HFF-Myc (cell line): ENCODE measurements around the gene IRF3.

Experiments used
- DNase-seq: peaks from one replicate; pipeline ENCODE4 v3.0.0-alpha.2; 2011; ENCODE audit warnings: low read depth; ENCODE audit errors: extremely low read depth
- H3K4me3 ChIP-seq: replicated peaks from 2 replicates; pipeline ENCODE4 v1.5.1; 2011; ENCODE audit warnings: low read depth, mild to moderate bottlenecking, control low read depth, low read length
- TF ChIP-seq, protein P1 (sequence below): IDR thresholded peaks from 2 replicates; pipeline ENCODE4 v1.5.1; 2012; ENCODE audit warnings: mild to moderate bottlenecking, low read depth, low read length, control low read depth; ENCODE audit errors: missing control alignments

The IRF3 gene

GRCh38 chr19:49683814-49684250, 18.2 kb upstream of the IRF3 start:
- TF ChIP-seq, protein P1, sequence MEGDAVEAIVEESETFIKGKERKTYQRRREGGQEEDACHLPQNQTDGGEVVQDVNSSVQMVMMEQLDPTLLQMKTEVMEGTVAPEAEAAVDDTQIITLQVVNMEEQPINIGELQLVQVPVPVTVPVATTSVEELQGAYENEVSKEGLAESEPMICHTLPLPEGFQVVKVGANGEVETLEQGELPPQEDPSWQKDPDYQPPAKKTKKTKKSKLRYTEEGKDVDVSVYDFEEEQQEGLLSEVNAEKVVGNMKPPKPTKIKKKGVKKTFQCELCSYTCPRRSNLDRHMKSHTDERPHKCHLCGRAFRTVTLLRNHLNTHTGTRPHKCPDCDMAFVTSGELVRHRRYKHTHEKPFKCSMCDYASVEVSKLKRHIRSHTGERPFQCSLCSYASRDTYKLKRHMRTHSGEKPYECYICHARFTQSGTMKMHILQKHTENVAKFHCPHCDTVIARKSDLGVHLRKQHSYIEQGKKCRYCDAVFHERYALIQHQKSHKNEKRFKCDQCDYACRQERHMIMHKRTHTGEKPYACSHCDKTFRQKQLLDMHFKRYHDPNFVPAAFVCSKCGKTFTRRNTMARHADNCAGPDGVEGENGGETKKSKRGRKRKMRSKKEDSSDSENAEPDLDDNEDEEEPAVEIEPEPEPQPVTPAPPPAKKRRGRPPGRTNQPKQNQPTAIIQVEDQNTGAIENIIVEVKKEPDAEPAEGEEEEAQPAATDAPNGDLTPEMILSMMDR = no peak
- no peak overlapping the region for H3K4me3 ChIP-seq
- DNase-seq = no peak

- TF ChIP-seq, protein P1 = no peak
- H3K4me3 ChIP-seq = no peak overlapping the region
- DNase-seq = no peak
These were observed 16.6 kb upstream of the IRF3 start for GRCh38 chr19:49682274-49682673.

- H3K4me3 ChIP-seq = no peak overlapping the region
- no peak for DNase-seq
- TF ChIP-seq, protein P1 = no peak
These were observed 16.2 kb upstream of the IRF3 start for GRCh38 chr19:49681830-49682229.

- DNase-seq = no peak
- TF ChIP-seq, protein P1 = peak; percentile 99
- H3K4me3 ChIP-seq = peak overlapping the region; percentile 99
These were observed 15.0 kb upstream of the IRF3 start for GRCh38 chr19:49680421-49681351.

GRCh38 chr19:49679771-49680413, 14.2 kb upstream of the IRF3 start:
- peak overlapping the region; percentile 99 for H3K4me3 ChIP-seq
- TF ChIP-seq, protein P1 = no peak
- DNase-seq = no peak

DNA sequence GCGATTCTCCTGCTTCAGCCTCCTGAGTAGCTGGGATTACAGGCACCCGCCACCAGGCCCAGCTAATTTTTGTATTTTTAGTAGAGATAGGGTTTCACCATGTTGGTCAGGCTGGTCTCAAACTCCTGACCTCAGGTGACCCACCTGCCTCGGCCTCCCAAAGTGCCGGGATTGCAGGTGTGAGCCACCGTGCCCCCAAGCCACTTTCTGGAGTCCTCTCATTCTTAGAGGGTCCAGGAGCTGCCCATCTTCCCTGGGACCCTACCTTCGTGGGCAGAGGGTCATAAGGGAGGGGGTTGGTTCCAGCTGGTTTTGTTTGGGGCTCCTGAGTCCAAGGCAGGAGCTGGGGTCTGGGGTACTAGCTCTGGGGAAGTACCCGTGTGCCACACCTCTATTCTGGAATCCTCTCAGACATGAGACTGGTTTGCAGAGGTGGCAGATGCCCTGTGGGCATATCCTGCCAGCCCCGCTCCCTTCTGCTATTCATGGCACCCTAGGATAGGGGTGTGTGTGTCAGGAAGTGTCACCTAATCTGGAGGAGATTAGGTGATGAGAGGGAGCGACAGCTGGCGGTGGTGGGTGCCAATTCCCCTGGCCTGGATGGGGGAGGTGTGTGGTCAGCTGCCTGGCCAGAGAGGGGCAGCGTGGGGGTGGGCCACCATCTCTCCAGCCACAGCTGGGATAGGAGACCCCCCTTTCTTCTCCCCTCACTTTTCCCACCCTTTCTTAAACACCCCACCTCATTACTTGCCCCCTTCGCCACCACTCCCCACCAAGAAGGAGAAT, 13.5 kb upstream of the IRF3 start:
- TF ChIP-seq, protein P1 = no peak
- H3K4me3 ChIP-seq = peak overlapping the region; percentile 99
- DNase-seq = no peak
